ENCODE results near the gene TOP3B.

The TOP3B gene

DNA sequence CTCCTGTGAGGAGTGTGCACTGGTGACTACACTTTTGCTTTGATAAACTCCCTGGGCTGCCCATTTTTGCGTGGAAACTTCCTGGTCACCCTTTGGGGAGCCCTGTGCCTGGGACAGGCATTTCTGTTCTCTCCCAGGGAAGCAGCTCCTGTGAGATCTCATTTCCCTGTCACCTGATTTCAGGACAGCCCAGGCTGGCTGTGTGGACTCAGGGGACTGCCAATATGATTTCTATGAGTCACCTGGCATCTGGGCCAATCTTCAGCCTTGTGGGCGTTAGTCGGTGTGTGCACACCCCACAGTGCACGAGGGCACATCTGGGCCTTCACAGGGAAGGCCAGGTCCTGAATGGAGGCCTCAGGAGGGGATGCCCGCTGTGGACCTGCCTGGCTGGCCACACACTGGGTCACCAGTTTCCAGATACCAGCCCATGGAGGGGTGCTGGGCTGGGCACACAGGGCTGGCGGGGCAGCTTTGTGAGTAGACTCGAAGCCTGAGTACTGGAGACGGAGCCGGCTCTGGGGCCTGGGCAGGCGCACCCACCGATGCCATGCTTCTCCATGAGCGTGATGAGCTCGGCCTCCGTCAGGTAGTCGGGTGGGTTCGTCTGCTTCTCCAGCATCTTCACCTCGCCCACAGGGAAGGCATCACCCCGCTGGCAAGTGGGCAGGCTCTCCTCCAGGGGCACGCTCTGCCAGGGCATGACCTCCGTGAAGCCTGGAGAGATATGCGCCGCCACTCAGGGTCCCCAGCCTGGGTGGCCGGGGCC lies 20.5 kb downstream of the TOP3B start:
- no peak for DNase-seq

DNA sequence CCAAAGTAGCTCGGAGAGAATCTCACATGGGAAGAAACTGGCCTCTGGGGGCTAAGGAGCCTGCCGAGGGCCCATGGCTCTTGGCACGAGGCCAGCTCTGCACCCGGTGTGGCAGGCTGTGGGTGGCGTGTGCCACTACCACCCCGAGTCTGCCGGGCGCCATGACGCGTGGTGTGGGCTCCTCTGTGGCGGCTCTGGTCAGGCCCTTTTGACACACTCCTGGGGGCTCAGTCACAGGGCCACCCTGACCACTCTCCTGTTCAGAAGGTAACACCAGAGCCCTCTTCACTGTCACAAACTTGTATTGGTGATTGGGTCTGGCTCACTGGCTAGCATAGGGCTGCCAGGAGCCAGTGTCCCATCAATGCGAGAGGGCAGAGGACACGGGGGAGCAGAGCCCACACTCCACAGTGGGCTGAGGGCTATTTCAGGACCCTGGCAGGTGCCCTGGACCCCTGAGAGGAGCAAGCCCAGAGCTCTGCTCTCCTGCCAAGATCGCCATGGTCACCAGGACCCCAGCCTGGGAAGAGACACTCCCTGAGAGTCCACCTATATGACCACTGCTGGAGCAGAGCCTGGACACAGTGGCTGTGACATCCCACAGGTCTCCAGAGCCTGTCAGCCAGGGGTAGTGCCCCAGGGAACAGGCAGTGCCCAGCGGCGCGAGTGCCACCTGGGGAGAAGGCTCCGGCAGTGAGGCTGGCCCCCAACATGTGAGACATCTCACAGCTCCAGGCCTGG lies 21.3 kb downstream of the TOP3B start:
- DNase-seq = no peak

DNA sequence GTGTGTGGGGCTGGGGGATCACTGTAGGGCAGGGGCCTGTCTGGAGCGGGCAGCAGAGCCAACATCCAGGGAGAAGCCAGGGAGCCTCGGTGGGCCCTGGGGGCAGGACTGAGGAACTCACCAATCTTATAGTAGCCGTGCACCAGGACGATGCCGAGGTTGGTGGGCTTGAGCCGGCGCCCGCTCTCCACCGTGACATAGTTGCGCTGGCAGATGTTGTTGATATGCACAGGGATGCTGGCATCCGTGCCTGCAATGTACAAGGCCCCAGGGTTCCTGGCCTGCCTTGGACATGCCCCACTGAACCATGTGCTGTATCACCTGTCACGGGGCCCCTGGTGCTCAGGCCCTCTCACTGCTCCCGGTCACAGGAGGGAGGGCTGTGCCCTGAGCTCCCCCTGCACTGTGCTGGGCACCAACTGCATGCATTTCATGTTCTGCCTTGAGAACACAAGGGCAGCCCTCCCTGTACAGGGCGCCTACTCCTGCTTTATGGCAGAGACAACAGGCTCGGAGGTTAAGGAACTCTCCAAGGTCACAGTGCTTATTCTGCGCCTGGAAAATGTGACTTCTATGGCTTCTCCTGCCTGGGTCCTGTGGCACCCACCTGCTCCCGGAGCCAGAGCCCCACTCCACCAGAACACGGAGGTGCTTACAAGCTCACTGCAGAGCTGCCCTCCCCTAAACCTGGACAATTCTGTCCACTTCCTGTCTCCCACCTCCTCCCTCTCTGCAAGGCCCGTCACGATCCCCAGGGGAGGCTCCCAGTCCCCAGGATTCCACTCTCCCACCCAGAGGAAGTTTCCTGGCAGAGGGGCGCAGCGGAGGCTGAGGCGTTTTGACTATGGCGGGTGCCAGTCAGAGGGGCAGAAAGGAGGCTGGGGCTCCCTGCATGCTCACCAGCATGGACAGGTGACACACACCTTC lies 22.1 kb downstream of the TOP3B start:
- no peak for DNase-seq

DNA sequence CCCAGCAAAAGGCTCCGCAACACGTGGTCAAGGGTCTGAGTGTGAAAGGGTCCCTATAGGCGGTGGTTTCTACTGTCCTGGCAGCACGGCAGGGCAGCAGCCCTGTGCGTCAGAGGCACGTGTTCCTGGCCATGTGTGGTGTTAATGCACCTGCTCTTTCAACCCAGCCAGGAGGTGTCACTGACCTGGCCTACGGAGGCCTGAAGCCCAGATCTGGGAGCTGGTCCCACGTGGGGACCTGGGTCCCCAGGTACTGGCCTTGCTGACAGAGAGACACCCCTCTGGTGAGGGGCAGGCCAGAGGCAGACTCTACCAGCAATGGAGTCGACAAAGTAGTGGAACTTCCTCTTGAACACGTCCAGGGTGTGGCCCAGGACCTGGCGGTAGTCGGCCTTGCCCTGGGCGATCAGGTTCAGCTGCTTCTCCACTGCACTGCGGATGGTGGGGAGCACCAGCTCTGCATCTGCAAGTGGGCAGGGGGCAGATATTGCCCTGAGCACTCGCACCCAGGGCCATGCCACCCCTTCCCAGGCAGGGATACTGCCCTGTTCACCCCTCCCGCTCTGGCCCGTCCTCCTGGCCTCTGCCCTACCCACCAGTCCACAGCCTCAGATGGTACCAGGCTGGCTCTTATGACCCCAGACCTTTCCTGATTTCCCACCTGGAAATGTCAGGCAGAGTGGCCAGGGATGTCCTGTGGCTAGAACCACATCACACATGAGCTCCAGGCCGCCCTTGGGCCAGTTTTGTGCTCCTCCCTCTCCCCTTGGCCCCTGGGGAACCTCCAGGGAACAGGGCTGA lies 23.1 kb downstream of the TOP3B start:
- no peak for DNase-seq

DNA sequence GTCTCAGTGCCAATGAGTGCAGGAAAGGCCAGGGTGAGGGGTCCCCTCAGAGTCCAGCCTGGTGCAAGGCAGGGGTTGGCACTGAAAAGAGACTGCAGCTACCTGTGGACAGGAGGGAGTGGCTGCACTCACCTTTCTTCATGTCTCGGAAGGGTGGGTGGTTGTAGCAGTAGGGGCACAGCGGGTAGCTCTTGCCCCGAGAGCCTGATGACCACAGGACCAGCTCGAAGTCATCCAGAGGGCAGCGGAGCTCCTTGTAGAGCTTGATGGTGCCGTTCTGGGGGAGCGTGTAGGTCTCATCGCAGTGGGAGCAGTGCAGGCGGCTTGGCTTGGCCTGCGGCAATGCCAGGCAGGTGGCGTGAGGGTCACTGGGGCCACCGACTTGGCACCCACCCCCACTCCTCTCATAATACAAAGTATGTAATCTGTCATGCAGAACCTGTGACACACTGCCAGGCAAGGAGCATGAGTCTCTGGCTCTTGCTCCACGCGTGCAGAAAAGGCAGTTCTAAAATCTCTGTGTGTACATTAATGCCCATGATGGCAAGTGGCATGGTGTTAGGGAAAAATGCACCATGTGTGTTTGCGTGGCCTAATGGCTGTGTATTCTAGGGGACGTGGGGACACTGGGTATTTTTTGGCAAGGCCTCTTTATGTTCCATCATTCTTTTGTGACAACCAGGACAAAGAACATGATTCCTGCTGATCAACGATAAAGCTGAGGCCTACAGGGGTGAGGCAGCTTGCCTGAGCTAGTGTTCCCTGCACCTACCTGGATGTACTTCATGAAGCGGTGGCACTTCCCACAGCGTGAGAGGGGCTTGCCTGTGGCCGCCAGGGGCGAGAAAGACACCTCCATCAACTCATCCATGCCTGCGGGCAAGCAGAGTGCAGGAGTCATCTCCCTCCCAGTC lies 24.0 kb downstream of the TOP3B start:
- no peak for DNase-seq

- DNase-seq = no peak
Observed at GRCh38 chr22:21952586-21953571, 29.7 kb downstream of the TOP3B start, which contains the start of gene PPM1F. Gene PPM1F, minus strand, starts transcription at chr22:21952848. Its CDS starts 6,800 bp downstream, at chr22:21946048.

- no peak for DNase-seq
Observed at GRCh38 chr22:21951931-21952465, 30.6 kb downstream of the TOP3B start.

DNA sequence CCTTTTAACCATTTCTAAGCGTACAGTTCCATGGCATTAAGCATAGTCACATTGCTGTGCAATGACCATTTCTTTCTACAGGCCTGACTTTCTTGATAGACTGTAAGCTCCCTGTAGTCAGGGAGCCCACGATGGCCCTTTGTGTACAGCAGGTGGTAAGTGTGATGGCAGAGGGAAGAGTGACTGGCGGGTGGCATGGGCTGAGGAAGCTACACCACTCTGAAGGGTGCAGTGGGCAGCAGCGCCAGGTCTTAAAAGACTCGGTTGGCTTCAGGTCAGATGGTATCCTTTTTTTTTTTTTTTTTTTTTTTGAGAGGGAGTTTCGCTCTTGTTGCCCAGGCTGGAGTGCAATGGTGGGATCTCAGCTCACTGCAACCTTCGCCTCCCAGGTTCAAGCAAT lies 31.5 kb downstream of the TOP3B start:
- no peak for DNase-seq

- DNase-seq = no peak
Observed at GRCh38 chr22:21949948-21950347, 32.6 kb downstream of the TOP3B start.

GRCh38 chr22:21949569-21949918 lies 33.0 kb downstream of the TOP3B start:
- no peak for DNase-seq

DNA sequence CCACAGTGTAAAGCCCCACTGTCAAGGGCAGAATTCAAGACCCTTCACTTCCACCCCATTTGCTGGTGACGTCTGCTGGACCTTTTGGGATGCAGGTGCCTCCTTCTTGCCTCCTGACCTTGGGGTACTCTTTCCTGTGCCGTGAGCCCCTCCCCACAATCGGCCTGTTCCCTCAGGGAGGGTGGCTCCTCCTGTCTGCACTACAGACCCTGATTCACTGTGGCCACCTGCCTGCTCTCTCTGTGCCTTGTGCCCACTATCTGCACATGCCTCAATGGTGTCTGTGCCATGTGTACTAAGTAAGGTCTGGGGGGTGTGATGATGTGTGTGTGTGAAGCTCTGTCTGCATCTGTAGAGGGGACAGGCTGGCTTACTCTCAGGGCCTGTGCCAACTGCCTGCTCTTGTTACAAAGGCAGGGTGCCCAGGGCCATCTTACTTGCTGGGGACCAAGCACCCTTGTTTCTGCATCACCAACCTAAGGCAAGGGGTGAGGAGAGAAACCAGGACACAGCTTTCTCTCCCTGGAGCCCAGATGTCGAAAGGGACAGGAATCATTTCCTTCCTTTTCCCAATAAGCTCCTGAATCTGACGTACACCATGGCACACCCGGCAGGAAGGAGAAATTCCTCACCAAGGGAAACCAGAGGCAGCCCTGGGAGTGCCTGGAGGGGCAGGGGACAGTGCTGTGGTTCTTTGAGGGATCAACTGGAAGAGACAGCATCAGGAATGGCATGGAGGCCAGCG lies 33.6 kb downstream of the TOP3B start:
- DNase-seq = no peak

- no peak for DNase-seq
Observed at GRCh38 chr22:21948390-21948789, 34.2 kb downstream of the TOP3B start.

DNA sequence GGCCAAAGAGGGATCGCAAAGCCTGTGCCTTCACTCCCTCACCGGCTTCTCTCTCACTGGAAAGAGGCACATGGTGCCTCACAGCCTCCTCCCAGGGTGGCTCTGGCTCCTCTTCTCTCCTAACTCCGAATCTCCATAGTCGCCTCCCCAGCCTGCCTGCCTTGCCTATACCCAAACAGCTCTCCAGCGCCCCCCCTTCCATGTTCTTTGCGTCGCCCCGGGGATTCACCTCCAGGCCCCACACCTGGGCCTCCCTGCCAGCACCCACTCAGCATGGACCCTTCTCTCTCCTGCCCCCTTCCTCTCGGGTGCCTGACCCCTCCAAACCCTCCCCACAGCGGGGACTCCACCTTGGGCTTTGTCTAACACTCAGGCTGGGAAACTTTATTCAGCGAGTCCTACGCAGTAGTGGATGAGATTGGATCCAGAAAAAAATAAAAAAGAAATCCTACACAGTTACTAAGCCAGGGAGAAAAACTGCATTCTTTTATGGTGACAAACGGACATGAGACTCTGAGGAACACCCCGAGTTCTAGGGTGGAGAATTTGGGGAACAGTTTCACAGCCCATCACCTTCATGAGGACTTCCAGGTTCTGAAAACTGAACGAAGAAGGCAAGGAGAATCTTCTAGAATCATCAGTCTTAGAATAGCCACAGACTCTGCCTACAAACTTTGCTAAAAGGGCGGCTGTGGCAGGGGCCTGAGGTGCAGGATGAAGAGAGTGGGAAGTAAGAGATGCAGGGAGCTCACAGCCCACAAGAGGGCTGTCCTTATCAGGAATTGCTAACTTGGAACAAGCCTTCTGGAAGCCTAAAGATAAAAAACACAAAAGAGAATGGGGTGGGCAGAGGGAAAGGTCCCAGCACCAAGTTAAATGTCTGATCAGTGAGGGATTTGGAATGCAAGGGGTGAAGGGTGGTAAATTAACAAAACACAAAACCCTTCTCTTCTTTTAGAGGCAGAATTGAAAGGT lies 35.3 kb downstream of the TOP3B start:
- no peak for DNase-seq

- DNase-seq = no peak
Observed at GRCh38 chr22:21946262-21946925, 36.2 kb downstream of the TOP3B start.

- no peak for DNase-seq
Observed at GRCh38 chr22:21945453-21946261, 36.9 kb downstream of the TOP3B start.

GRCh38 chr22:21944871-21945270 lies 37.7 kb downstream of the TOP3B start:
- DNase-seq = no peak
